Measurements from ENCODE around the gene CSTPP1.

- TF ChIP-seq CTCF (IDR thresholded peaks at IDR 0.05) (no peak), POLR2A (IDR thresholded peaks at IDR 0.05) (no peak)
Measured at GRCh38 chr11:47124675-47125074, 188.1 kb downstream of the CSTPP1 start.
